ENCODE data around the gene PATE1. TPM values are rescaled to one million over a fixed set of nuclear protein-coding genes. Genes with fewer than 3 reads are reported as not detected.

The PATE1 gene
- polyA plus RNA-seq, 1 donor (not counting 4 experiments of a cell fraction or from before 2014, with no cell fraction given): not detected

- Histone ChIP-seq H3K79me2 (ENCODE audit: control insufficient read depth, insufficient read depth, low read length) (no peaks in the 10 kb centered on the region), H3K9me1 (ENCODE audit: control insufficient read depth, extremely low read depth, insufficient read depth, low read length) (no peaks in the 10 kb centered on the region), H3K27me3 (ENCODE audit: control insufficient read depth, extremely low read depth, insufficient read depth, low read length) (no peaks in the 10 kb centered on the region), H3K4me3 (ENCODE audit: control insufficient read depth in 2 of 3, extremely low read depth in 1 of 3, insufficient read depth in 2 of 3, low read depth in 1 of 3, low read length in 3 of 3) (no peak overlapping the region), H3K27ac (ENCODE audit: control insufficient read depth, insufficient read depth, low read length) (no peak overlapping the region), H3K4me2 (ENCODE audit: control insufficient read depth, extremely low read depth, insufficient read depth, low read depth, low read length) (no peak overlapping the region), H3K36me3 (ENCODE audit: control insufficient read depth in 2 of 2, extremely low read depth in 1 of 2, insufficient read depth in 2 of 2, low read length in 2 of 2) (no peaks in the 10 kb centered on the region), H3K9me3 (ENCODE audit: control insufficient read depth, low read depth, low read length) (no peaks in the 10 kb centered on the region), H3K9ac (ENCODE audit: control insufficient read depth, extremely low read depth, insufficient read depth, low read length) (no peak overlapping the region), H2AFZ (ENCODE audit: control insufficient read depth, low read length) (no peak overlapping the region), H4K20me1 (ENCODE audit: control insufficient read depth, extremely low read depth, insufficient read depth, low read length) (no peaks in the 10 kb centered on the region), H3K4me1 (ENCODE audit: control insufficient read depth, extremely low read depth, insufficient read depth, low read length) (no peaks in the 10 kb centered on the region)
- FAIRE-seq (no peak), DNase-seq (ENCODE audit: low read depth, low spot score) (no peak)
- TF ChIP-seq, protein P1, sequence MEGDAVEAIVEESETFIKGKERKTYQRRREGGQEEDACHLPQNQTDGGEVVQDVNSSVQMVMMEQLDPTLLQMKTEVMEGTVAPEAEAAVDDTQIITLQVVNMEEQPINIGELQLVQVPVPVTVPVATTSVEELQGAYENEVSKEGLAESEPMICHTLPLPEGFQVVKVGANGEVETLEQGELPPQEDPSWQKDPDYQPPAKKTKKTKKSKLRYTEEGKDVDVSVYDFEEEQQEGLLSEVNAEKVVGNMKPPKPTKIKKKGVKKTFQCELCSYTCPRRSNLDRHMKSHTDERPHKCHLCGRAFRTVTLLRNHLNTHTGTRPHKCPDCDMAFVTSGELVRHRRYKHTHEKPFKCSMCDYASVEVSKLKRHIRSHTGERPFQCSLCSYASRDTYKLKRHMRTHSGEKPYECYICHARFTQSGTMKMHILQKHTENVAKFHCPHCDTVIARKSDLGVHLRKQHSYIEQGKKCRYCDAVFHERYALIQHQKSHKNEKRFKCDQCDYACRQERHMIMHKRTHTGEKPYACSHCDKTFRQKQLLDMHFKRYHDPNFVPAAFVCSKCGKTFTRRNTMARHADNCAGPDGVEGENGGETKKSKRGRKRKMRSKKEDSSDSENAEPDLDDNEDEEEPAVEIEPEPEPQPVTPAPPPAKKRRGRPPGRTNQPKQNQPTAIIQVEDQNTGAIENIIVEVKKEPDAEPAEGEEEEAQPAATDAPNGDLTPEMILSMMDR (optimal IDR thresholded peaks at IDR 0.05 in 1 of 3, IDR thresholded peaks at IDR 0.05 in 1 of 3, conservative IDR thresholded peaks at IDR 0.05 in 1 of 3; ENCODE audit: extremely low read depth in 1 of 3, insufficient read depth in 2 of 3, low read length in 3 of 3): no peak
- no peak for TF ChIP-seq EZH2 (IDR thresholded peaks at IDR 0.05; ENCODE audit: low read length)
- dilution Hi-C loops (cut with MboI; ENCODE audit: extremely low pct_ligation_motif_present, low sequenced_read_pairs): no loop called here
Observed at GRCh38 chr11:125797641-125798040, 51.6 kb downstream of the PATE1 start.

Other genes with a start within 250 kb of the PATE1 start
- gene EI24, start 176.8 kb upstream of the PATE1 start, polyA plus RNA-seq: 215 to 307 TPM (median 263 TPM) in 3 replicates
- 183 to 221 TPM (median 214 TPM) in 3 replicates for gene STT3A, start 153.4 kb upstream of the PATE1 start, polyA plus RNA-seq
- 13.4 to 38.2 TPM (median 25.8 TPM) in 3 replicates for gene CHEK1, start 121.1 kb upstream of the PATE1 start, polyA plus RNA-seq
- not detected in 3 replicates for gene ACRV1, start 65.4 kb upstream of the PATE1 start, polyA plus RNA-seq
- gene PATE2, start 32.5 kb downstream of the PATE1 start, polyA plus RNA-seq: not detected in 3 replicates
- gene PATE3, start 41.8 kb downstream of the PATE1 start, polyA plus RNA-seq: not detected in 3 replicates
- not detected in 3 replicates for gene PATE4, start 87.0 kb downstream of the PATE1 start, polyA plus RNA-seq
- 2.9 to 7.2 TPM (median 4.7 TPM) in 3 replicates for gene HYLS1, start 141.4 kb downstream of the PATE1 start, polyA plus RNA-seq
- 8.8 to 16.5 TPM (median 11.8 TPM) in 3 replicates for gene PUS3, start 156.9 kb downstream of the PATE1 start, polyA plus RNA-seq
- gene DDX25, start 158.2 kb downstream of the PATE1 start, polyA plus RNA-seq: 0.04 to 0.12 TPM (median 0.05 TPM) in 3 replicates
- gene VSIG10L2, start 199.8 kb downstream of the PATE1 start, polyA plus RNA-seq: 0.01 to 0.22 TPM (median 0.09 TPM) in 3 replicates